ENCODE measurements around the gene OBI1.

OBI1 gene

GRCh38 chr13:78589206-78589605, 69.7 kb downstream of the OBI1 start:
- TF ChIP-seq MYC (IDR thresholded peaks at IDR 0.05; ENCODE audit: low read depth, low read length), result no peak
- TF ChIP-seq MAX (IDR thresholded peaks at IDR 0.05; ENCODE audit: low read depth, low read length), result no peak
- TF ChIP-seq CTCF (IDR thresholded peaks at IDR 0.05; ENCODE audit: low read depth, low read length), result no peak
- TF ChIP-seq POLR2A (IDR thresholded peaks at IDR 0.05; ENCODE audit: extremely low read depth, insufficient read length), result no peak
- H3K4me3 ChIP-seq (ENCODE audit: low read depth, low read length), result no peak overlapping the region
- DNase-seq (ENCODE audit: low read depth), result peak; percentile 64

GRCh38 chr13:78587395-78587794, 71.6 kb downstream of the OBI1 start:
- no peak for TF ChIP-seq MAX (IDR thresholded peaks at IDR 0.05; ENCODE audit: low read depth, low read length)
- TF ChIP-seq MYC (IDR thresholded peaks at IDR 0.05; ENCODE audit: low read depth, low read length), result no peak
- TF ChIP-seq POLR2A (IDR thresholded peaks at IDR 0.05; ENCODE audit: extremely low read depth, insufficient read length), result no peak
- no peak for TF ChIP-seq CTCF (IDR thresholded peaks at IDR 0.05; ENCODE audit: low read depth, low read length)
- H3K4me3 ChIP-seq (ENCODE audit: low read depth, low read length), result no peak overlapping the region
- DNase-seq (ENCODE audit: low read depth), result no peak

GRCh38 chr13:78586706-78587105, 72.2 kb downstream of the OBI1 start:
- H3K4me3 ChIP-seq (ENCODE audit: low read depth, low read length), result no peak overlapping the region
- TF ChIP-seq POLR2A (IDR thresholded peaks at IDR 0.05; ENCODE audit: extremely low read depth, insufficient read length), result no peak
- peak; percentile 46 for TF ChIP-seq CTCF (IDR thresholded peaks at IDR 0.05; ENCODE audit: low read depth, low read length)
- TF ChIP-seq MYC (IDR thresholded peaks at IDR 0.05; ENCODE audit: low read depth, low read length), result no peak

GRCh38 chr13:78576261-78576660, 82.7 kb downstream of the OBI1 start:
- no peak for TF ChIP-seq POLR2A (IDR thresholded peaks at IDR 0.05; ENCODE audit: extremely low read depth, insufficient read length)
- 0 out of 2 replicates have a peak, but pooled peaks have one; percentile 15 for TF ChIP-seq MYC (IDR thresholded peaks at IDR 0.05; ENCODE audit: low read depth, low read length)
- H3K4me3 ChIP-seq (ENCODE audit: low read depth, low read length), result no peak overlapping the region
- peak; percentile 72 for DNase-seq (ENCODE audit: low read depth)

More at GRCh38 chr13:78586706-78587105, 72.2 kb downstream of the OBI1 start:
- peak; percentile 30 for DNase-seq (ENCODE audit: low read depth)

GRCh38 chr13:78572459-78572858, 86.5 kb downstream of the OBI1 start:
- H3K4me3 ChIP-seq (ENCODE audit: low read depth, low read length), result no peak overlapping the region
- no peak for DNase-seq (ENCODE audit: low read depth)
- TF ChIP-seq POLR2A (IDR thresholded peaks at IDR 0.05; ENCODE audit: extremely low read depth, insufficient read length) (no peak), MYC (IDR thresholded peaks at IDR 0.05; ENCODE audit: low read depth, low read length) (no peak), MAX (IDR thresholded peaks at IDR 0.05; ENCODE audit: low read depth, low read length) (no peak)

GRCh38 chr13:78569029-78569428, 89.9 kb downstream of the OBI1 start:
- H3K4me3 ChIP-seq (ENCODE audit: low read depth, low read length), result no peak overlapping the region
- no peak for TF ChIP-seq MYC (IDR thresholded peaks at IDR 0.05; ENCODE audit: low read depth, low read length)
- no peak for TF ChIP-seq POLR2A (IDR thresholded peaks at IDR 0.05; ENCODE audit: extremely low read depth, insufficient read length)
- TF ChIP-seq MAX (IDR thresholded peaks at IDR 0.05; ENCODE audit: low read depth, low read length), result no peak
- DNase-seq (ENCODE audit: low read depth), result no peak

GRCh38 chr13:78566631-78567030, 92.3 kb downstream of the OBI1 start:
- no peak for DNase-seq (ENCODE audit: low read depth)
- no peak for TF ChIP-seq MYC (IDR thresholded peaks at IDR 0.05; ENCODE audit: low read depth, low read length)
- TF ChIP-seq MAX (IDR thresholded peaks at IDR 0.05; ENCODE audit: low read depth, low read length), result no peak
- TF ChIP-seq CTCF (IDR thresholded peaks at IDR 0.05; ENCODE audit: low read depth, low read length), result no peak
- no peak for TF ChIP-seq POLR2A (IDR thresholded peaks at IDR 0.05; ENCODE audit: extremely low read depth, insufficient read length)
- no peak overlapping the region for H3K4me3 ChIP-seq (ENCODE audit: low read depth, low read length)

Measured in NB4 (cell line).